ENCODE results near the gene USHBP1. TPM values are rescaled to one million over a fixed set of nuclear protein-coding genes. Genes with fewer than 3 reads are reported as not detected.

The USHBP1 gene
- total RNA-seq, 1 donor from 2014 or later = 0.28 TPM

- Histone ChIP-seq H3K9ac (no peak overlapping the region), H3K27ac (no peak overlapping the region), H3K36me3 (no peaks in the 10 kb centered on the region), H3K4me1 (peaks cover 3% of the 10 kb centered on the region), H4K20me1 (ENCODE audit: low read depth) (no peaks in the 10 kb centered on the region), H3F3A (ENCODE audit: low read depth) (peaks cover 6% of the 10 kb centered on the region), H3K4me2 (no peak overlapping the region), H3K9me3 (ENCODE audit: low read depth) (no peaks in the 10 kb centered on the region), H2AFZ (replicated peaks) (no peak overlapping the region), H3K79me2 (ENCODE audit: low read depth) (no peaks in the 10 kb centered on the region), H3K4me3 (no peak overlapping the region), H3K27me3 (no peaks in the 10 kb centered on the region)
- Mint-ChIP-seq H3K36me3 (peaks cover 37% of the 10 kb centered on the region), H3K27ac (no peak overlapping the region), H3K4me1 (peaks cover 5% of the 10 kb centered on the region), H3K27me3 (ENCODE audit: insufficient read depth, low read depth) (peaks cover 5% of the 10 kb centered on the region), H3K4me3 (no peak overlapping the region), H3K9me3 (no peaks in the 10 kb centered on the region)
- peak; percentile 66 for TF ChIP-seq CTCF (IDR thresholded peaks at IDR 0.05)
- TF ChIP-seq EZH2 (IDR thresholded peaks at IDR 0.05) = no peak
- DNase-seq (ENCODE audit: low spot score) = peak; percentile 75
These were observed 59.1 kb downstream of the USHBP1 start for GRCh38 chr19:17205237-17206140.

GRCh38 chr19:17202713-17203112 lies 61.8 kb downstream of the USHBP1 start:
- H3K9me3 ChIP-seq (ENCODE audit: low read depth) = no peaks in the 10 kb centered on the region
- no peaks in the 10 kb centered on the region for H3K36me3 ChIP-seq
- H3K4me3 ChIP-seq = no peak overlapping the region
- H3K27me3 ChIP-seq = no peaks in the 10 kb centered on the region
- no peak overlapping the region for H2AFZ ChIP-seq (replicated peaks)
- no peak overlapping the region for H3K9ac ChIP-seq
- no peak for TF ChIP-seq EZH2phosphoT487 (IDR thresholded peaks at IDR 0.05)
- no peak for TF ChIP-seq CTCF (IDR thresholded peaks at IDR 0.05)
- no peak for TF ChIP-seq EZH2 (IDR thresholded peaks at IDR 0.05)
- H3K36me3 Mint-ChIP-seq = peaks cover 36% of the 10 kb centered on the region
- peaks cover 9% of the 10 kb centered on the region for H3K27me3 Mint-ChIP-seq (ENCODE audit: insufficient read depth, low read depth)
- no peak overlapping the region for H3K4me3 Mint-ChIP-seq
- no peak overlapping the region for H3K27ac Mint-ChIP-seq
- no peak overlapping the region for H3K4me2 ChIP-seq
- no peaks in the 10 kb centered on the region for H3K4me1 ChIP-seq
- no peaks in the 10 kb centered on the region for H3F3A ChIP-seq (ENCODE audit: low read depth)
- no peak for DNase-seq (ENCODE audit: low spot score)
- no peaks in the 10 kb centered on the region for H3K79me2 ChIP-seq (ENCODE audit: low read depth)
- no peaks in the 10 kb centered on the region for H4K20me1 ChIP-seq (ENCODE audit: low read depth)
- peaks cover 2% of the 10 kb centered on the region for H3K4me1 Mint-ChIP-seq
- H3K27ac ChIP-seq = no peak overlapping the region
- H3K9me3 Mint-ChIP-seq = no peaks in the 10 kb centered on the region

- no peak for DNase-seq (ENCODE audit: low spot score)
- H2AFZ ChIP-seq (replicated peaks) = no peak overlapping the region
- H3K9me3 ChIP-seq (ENCODE audit: low read depth) = no peaks in the 10 kb centered on the region
- no peaks in the 10 kb centered on the region for H3K36me3 ChIP-seq
- TF ChIP-seq EZH2phosphoT487 (IDR thresholded peaks at IDR 0.05) = no peak
- no peak for TF ChIP-seq EZH2 (IDR thresholded peaks at IDR 0.05)
- TF ChIP-seq CTCF (IDR thresholded peaks at IDR 0.05) = no peak
- H3K27me3 ChIP-seq = no peaks in the 10 kb centered on the region
- no peak overlapping the region for H3K4me2 ChIP-seq
- H3K9ac ChIP-seq = no peak overlapping the region
- H3F3A ChIP-seq (ENCODE audit: low read depth) = no peaks in the 10 kb centered on the region
- Mint-ChIP-seq H3K27ac (no peak overlapping the region), H3K4me3 (no peak overlapping the region), H3K36me3 (peaks cover 37% of the 10 kb centered on the region), H3K9me3 (no peaks in the 10 kb centered on the region), H3K27me3 (ENCODE audit: insufficient read depth, low read depth) (peaks cover 9% of the 10 kb centered on the region), H3K4me1 (peaks cover 2% of the 10 kb centered on the region)
- no peak overlapping the region for H3K4me3 ChIP-seq
- H3K27ac ChIP-seq = no peak overlapping the region
- no peaks in the 10 kb centered on the region for H4K20me1 ChIP-seq (ENCODE audit: low read depth)
- H3K4me1 ChIP-seq = no peaks in the 10 kb centered on the region
- H3K79me2 ChIP-seq (ENCODE audit: low read depth) = no peaks in the 10 kb centered on the region
These were observed 62.3 kb downstream of the USHBP1 start for GRCh38 chr19:17202249-17202648.
